Loucy (cell line): ENCODE results near the gene FADD.

Experiments
- EZH2phosphoT487 ChIP-seq: fragments of 200-600 bp; IDR thresholded peaks from 2 replicates; pipeline ENCODE4 v1.6.1; 2018; ENCODE audit warnings: antibody characterized with exemption, mild to moderate bottlenecking, moderate library complexity, borderline replicate concordance
- TF ChIP-seq, protein P1 (sequence below): fragments of 200-600 bp; sonication (generic); conservative IDR thresholded peaks from 2 replicates; pipeline ENCODE4 v1.5.1; 2014; ENCODE audit warnings: mild to moderate bottlenecking, antibody characterized with exemption, low read length

- no peak for TF ChIP-seq EZH2phosphoT487
- TF ChIP-seq, protein P1, sequence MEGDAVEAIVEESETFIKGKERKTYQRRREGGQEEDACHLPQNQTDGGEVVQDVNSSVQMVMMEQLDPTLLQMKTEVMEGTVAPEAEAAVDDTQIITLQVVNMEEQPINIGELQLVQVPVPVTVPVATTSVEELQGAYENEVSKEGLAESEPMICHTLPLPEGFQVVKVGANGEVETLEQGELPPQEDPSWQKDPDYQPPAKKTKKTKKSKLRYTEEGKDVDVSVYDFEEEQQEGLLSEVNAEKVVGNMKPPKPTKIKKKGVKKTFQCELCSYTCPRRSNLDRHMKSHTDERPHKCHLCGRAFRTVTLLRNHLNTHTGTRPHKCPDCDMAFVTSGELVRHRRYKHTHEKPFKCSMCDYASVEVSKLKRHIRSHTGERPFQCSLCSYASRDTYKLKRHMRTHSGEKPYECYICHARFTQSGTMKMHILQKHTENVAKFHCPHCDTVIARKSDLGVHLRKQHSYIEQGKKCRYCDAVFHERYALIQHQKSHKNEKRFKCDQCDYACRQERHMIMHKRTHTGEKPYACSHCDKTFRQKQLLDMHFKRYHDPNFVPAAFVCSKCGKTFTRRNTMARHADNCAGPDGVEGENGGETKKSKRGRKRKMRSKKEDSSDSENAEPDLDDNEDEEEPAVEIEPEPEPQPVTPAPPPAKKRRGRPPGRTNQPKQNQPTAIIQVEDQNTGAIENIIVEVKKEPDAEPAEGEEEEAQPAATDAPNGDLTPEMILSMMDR, result no peak
These were observed 3.3 kb downstream of the FADD start for GRCh38 chr11:70206226-70206981.
